Thoracic aorta (tissue), 2 donors: ENCODE data around the gene SLC28A1. TPM values are rescaled to one million over a fixed set of nuclear protein-coding genes. Genes with fewer than 3 reads are reported as not detected.

ENCODE experiments used
- ATAC-seq: fragments of 150-250 bp; one replicate; pipeline ENCODE4 v1.8.0; 2017; ENCODE audit warnings: low read depth; ENCODE audit not compliant: insufficient number of reproducible peaks, low FRiP score
- DNase-seq: peaks from one replicate; pipeline ENCODE4 v3.0.0-alpha.2; 2020; ENCODE audit warnings: low spot score
- H3K27ac ChIP-seq, 2 donors: fragments of 200-600 bp; sonication (generic); 1 replicate in 1 of 2; 2 replicates in 1 of 2; pipeline ENCODE4 v1.5.1; 2016; ENCODE audit warnings: mild to moderate bottlenecking in 2 of 2, moderate library complexity in 2 of 2
- H3K27me3 ChIP-seq: fragments of 200-600 bp; sonication (generic); replicated peaks from 2 replicates; pipeline ENCODE4 v1.6.0; 2016; ENCODE audit warnings: mild to moderate bottlenecking; ENCODE audit not compliant: insufficient read depth
- H3K36me3 ChIP-seq: fragments of 200-600 bp; sonication (generic); one replicate; pipeline ENCODE4 v1.5.1; 2016
- H3K4me1 ChIP-seq, 2 donors: fragments of 200-600 bp; sonication (generic); 1 replicate in 1 of 2; 2 replicates in 1 of 2; pipeline versions ENCODE4 v1.5.1 to v1.6.0; 2016; ENCODE audit warnings: low read depth in 2 of 2, mild to moderate bottlenecking in 1 of 2; ENCODE audit not compliant: control insufficient read depth in 1 of 2
- H3K4me3 ChIP-seq: fragments of 200-600 bp; sonication (generic); 2 replicates; pipeline ENCODE4 v1.5.1; 2016; ENCODE audit warnings: mild to moderate bottlenecking
- H3K9me3 ChIP-seq: fragments of 200-600 bp; sonication (generic); 2 replicates; pipeline ENCODE4 v1.5.1; 2016
- CTCF ChIP-seq: fragments of 200-600 bp; sonication (generic); IDR thresholded peaks from one replicate; pipeline ENCODE4 v1.5.1; 2019; ENCODE audit warnings: antibody characterized with exemption
- total RNA-seq, 2 donors: library from RNA; depleted of rRNA; stranded (reverse); fragments of >200 nt; gene quantifications; one replicate each; pipeline versions ENCODE4 v1.1.0 to v1.2.3, GENCODE V29; 2016

Gene SLC28A1
- total RNA-seq, 2 donors from 2014 or later = 0.41 to 1.6 TPM

GRCh38 chr15:84944861-84945260 is 60.4 kb downstream of the SLC28A1 start:
- Histone ChIP-seq H3K4me3 (no peak overlapping the region), H3K27ac (no peak overlapping the region), H3K27me3 (no peaks in the 10 kb centered on the region), H3K36me3 (no peaks in the 10 kb centered on the region), H3K4me1 (peaks cover 11 to 28% of the 10 kb centered on the region in 2 donors), H3K9me3 (no peaks in the 10 kb centered on the region)
- no peak for DNase-seq
- ATAC-seq = no peak
- TF ChIP-seq CTCF = no peak

GRCh38 chr15:84946772-84947489 is 62.5 kb downstream of the SLC28A1 start:
- Histone ChIP-seq H3K4me3 (no peak overlapping the region), H3K27me3 (no peaks in the 10 kb centered on the region), H3K27ac (no peak overlapping the region), H3K9me3 (no peaks in the 10 kb centered on the region), H3K36me3 (no peaks in the 10 kb centered on the region), H3K4me1 (peaks cover 15 to 42% of the 10 kb centered on the region in 2 donors)
- no peak for TF ChIP-seq CTCF
- ATAC-seq = no peak
- no peak for DNase-seq

- DNase-seq (peak; percentile 67), ATAC-seq (peak; percentile 91)
- peaks cover 15 to 42% of the 10 kb centered on the region in 2 donors for H3K4me1 ChIP-seq
- no peaks in the 10 kb centered on the region for H3K36me3 ChIP-seq
- H3K27ac ChIP-seq = peak overlapping the region; percentile 66 to 78
- H3K4me3 ChIP-seq = no peak overlapping the region
- no peak for TF ChIP-seq CTCF
- no peaks in the 10 kb centered on the region for H3K9me3 ChIP-seq
- no peaks in the 10 kb centered on the region for H3K27me3 ChIP-seq
These were observed 63.7 kb downstream of the SLC28A1 start for GRCh38 chr15:84947947-84948830.

- Histone ChIP-seq H3K9me3 (no peaks in the 10 kb centered on the region), H3K4me3 (no peak overlapping the region), H3K27me3 (no peaks in the 10 kb centered on the region), H3K36me3 (no peaks in the 10 kb centered on the region), H3K27ac (peak overlapping the region; percentile 50 to 78), H3K4me1 (peaks cover 15 to 42% of the 10 kb centered on the region in 2 donors)
- no peak for TF ChIP-seq CTCF
- DNase-seq = no peak
- no peak for ATAC-seq
These were observed 64.6 kb downstream of the SLC28A1 start for GRCh38 chr15:84949043-84949442.
